GM21528 (cell line): ENCODE measurements around the gene HOXC9.

Experiments
- ATAC-seq: cut with Tn5 transposase; IDR thresholded peaks from one replicate; pipeline ENCODE4 v1.9.1; 2021; ENCODE audit warnings: mild to moderate bottlenecking, moderate library complexity; ENCODE audit not compliant: unreplicated experiment, low FRiP score

The HOXC9 gene

GRCh38 chr12:54049108-54049507 lies 49.1 kb downstream of the HOXC9 start:
- ATAC-seq, result no peak

- ATAC-seq, result no peak
Observed at GRCh38 chr12:54050482-54050810, 50.5 kb downstream of the HOXC9 start.

GRCh38 chr12:54051026-54051842 lies 51.3 kb downstream of the HOXC9 start:
- ATAC-seq, result no peak

- no peak for ATAC-seq
Observed at GRCh38 chr12:54051874-54052437, 52.0 kb downstream of the HOXC9 start.

- ATAC-seq, result no peak
Observed at GRCh38 chr12:54052438-54053002, 52.6 kb downstream of the HOXC9 start.
